HG03460 (cell line): ENCODE results near the gene TMEM9B.

Experiments used
- ATAC-seq: cut with Tn5 transposase; IDR thresholded peaks from one replicate; pipeline ENCODE4 v1.9.1; 2021; ENCODE audit not compliant: unreplicated experiment

Gene TMEM9B

GRCh38 chr11:8932564-8933180, 31.6 kb downstream of the TMEM9B start, which contains the start of gene C11orf16:
Gene C11orf16 (minus strand): TSS chr11:8932947. CDS start chr11:8932308, 639 bp downstream.
- ATAC-seq, result no peak

GRCh38 chr11:8930456-8931175, 33.6 kb downstream of the TMEM9B start:
- ATAC-seq, result no peak

- no peak for ATAC-seq
Observed at GRCh38 chr11:8928981-8929615, 35.1 kb downstream of the TMEM9B start.

- no peak for ATAC-seq
Observed at GRCh38 chr11:8928205-8928604, 36.0 kb downstream of the TMEM9B start.

- ATAC-seq, result no peak
Observed at GRCh38 chr11:8927233-8927632, 37.0 kb downstream of the TMEM9B start.

GRCh38 chr11:8926236-8926635, 38.0 kb downstream of the TMEM9B start:
- no peak for ATAC-seq

- no peak for ATAC-seq
Observed at GRCh38 chr11:8925711-8926110, 38.5 kb downstream of the TMEM9B start.

- no peak for ATAC-seq
Observed at GRCh38 chr11:8922691-8923090, 41.6 kb downstream of the TMEM9B start.

- no peak for ATAC-seq
Observed at GRCh38 chr11:8917157-8917825, 47.0 kb downstream of the TMEM9B start.

- no peak for ATAC-seq
Observed at GRCh38 chr11:8914661-8915018, 49.6 kb downstream of the TMEM9B start.

GRCh38 chr11:8913961-8914660, 50.1 kb downstream of the TMEM9B start:
- ATAC-seq, result no peak

- ATAC-seq, result peak; percentile 72
Observed at GRCh38 chr11:8911029-8911823, 53.0 kb downstream of the TMEM9B start, which contains the start of gene AKIP1. Gene AKIP1 (plus strand): TSS chr11:8911189. CDS start chr11:8911450, 261 bp downstream.

- ATAC-seq, result peak; percentile 9
Observed at GRCh38 chr11:8910649-8911026, 53.6 kb downstream of the TMEM9B start.

- ATAC-seq, result no peak
Observed at GRCh38 chr11:8908099-8908498, 56.1 kb downstream of the TMEM9B start.

GRCh38 chr11:8907116-8907515, 57.1 kb downstream of the TMEM9B start:
- ATAC-seq, result no peak

- ATAC-seq, result no peak
Observed at GRCh38 chr11:8905528-8906165, 58.6 kb downstream of the TMEM9B start.

- ATAC-seq, result no peak
Observed at GRCh38 chr11:8899119-8899753, 65.0 kb downstream of the TMEM9B start.
